GM20000 (cell line): Measurements from ENCODE around the gene SLC16A10.

ENCODE experiments used
- DNase-seq: peaks from one replicate; pipeline ENCODE4 v3.0.0; 2012; ENCODE audit warnings: low spot score
- CTCF ChIP-seq: IDR thresholded peaks from 2 replicates; pipeline ENCODE4 v1.5.1; 2012; ENCODE audit warnings: mild to moderate bottlenecking, control low read depth; ENCODE audit errors: extremely low read depth, missing control alignments

SLC16A10 gene

DNA sequence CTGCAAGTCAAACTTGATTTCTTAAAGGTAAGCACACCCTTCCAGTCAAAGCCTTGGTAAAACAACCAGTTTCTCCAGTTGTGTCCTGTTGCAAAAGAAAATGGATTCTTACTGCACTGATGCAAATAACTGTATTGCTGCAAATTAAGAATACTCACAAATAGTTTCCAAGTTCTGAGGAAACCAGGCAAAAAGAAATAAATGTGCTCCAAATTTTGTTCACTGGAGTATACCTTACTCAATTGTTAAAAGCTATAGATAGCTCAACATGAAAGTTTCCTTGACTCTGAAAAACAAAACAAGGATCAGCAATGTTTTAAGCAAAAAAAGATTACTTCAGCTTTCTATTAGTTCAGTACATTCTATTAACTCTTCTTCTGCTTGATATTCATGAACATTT is 75.2 kb downstream of the SLC16A10 start:
- no peak for DNase-seq
- TF ChIP-seq CTCF = no peak

DNA sequence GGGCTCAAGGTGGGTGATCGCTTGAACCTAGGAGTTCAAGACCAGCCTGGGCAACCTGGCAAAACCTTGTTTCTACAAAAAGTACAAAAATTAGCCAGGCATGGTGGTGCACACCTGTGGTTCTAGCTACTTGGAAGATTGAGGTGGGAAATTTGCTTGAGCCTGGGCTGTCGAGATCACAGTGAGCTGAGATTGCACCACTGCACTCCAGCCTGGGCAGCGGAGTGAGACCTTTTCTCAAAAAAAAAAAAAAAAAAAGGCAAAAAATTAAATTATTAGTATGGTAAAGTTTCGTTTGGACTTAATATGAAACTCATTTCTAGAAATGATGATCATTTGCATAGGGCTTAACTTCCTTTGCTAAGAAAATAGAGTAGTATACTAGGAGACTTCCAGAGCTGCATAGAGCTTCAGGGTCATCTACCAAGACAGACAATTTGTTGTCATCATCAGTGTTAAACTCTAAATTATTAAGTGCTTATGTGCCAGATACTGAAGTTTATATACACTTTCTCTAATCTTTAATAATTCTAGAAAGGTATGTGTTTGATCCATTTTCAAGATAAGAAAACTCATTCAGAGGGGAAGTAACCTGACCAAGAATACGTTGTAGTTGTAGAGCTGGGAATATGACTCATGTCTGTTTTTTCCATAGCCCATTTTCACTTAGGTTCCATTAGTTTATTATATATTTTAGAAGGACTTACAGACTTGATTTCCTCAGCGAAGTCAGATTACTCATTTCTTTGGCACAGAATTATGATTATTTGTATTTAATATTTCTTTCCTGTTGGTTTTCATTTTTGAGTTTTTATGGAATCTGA is 84.5 kb downstream of the SLC16A10 start:
- no peak for TF ChIP-seq CTCF
- peak; percentile 27 for DNase-seq

GRCh38 chr6:111172563-111172962 is 85.3 kb downstream of the SLC16A10 start:
- no peak for DNase-seq
- TF ChIP-seq CTCF = no peak

- no peak for DNase-seq
- no peak for TF ChIP-seq CTCF
Measured at GRCh38 chr6:111173341-111173740, 86.0 kb downstream of the SLC16A10 start.

DNA sequence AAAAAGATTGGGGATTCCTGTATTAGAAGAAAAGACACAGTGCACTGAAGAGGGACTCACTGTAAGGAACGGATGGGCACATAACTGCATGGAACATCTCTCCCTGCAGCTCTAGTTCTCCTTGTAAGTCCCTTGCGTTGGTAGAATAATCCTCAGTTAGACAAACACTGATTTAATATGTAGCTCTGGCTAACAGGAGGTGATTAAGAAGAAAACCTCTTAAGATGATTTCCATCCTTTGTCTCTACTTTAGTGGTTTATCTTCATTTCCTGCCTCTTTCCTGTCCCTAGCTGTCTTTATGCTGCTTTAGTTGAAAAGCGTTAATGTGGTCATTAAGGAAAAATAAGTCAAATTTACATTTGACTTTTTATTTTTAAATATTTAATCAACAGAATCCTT is 86.6 kb downstream of the SLC16A10 start:
- no peak for DNase-seq
- no peak for TF ChIP-seq CTCF

GRCh38 chr6:111175109-111175508 is 87.8 kb downstream of the SLC16A10 start:
- DNase-seq = no peak

More at GRCh38 chr6:111175109-111175508, 87.8 kb downstream of the SLC16A10 start:
- TF ChIP-seq CTCF = no peak
